Activated B cell treated with CpG ODN at 0.5 μM for 24 hours (primary cell): Measurements from ENCODE around the gene PRRT1B. TPM values are rescaled to one million over a fixed set of nuclear protein-coding genes. Genes with fewer than 3 reads are reported as not detected.

Source experiments
- ATAC-seq: fragments of 200-7000 bp; cut with Tn5 transposase; one replicate; pipeline ENCODE4 v1.10.0; 2021; ENCODE audit warnings: low read depth, mild to moderate bottlenecking, moderate library complexity
- CTCF ChIA-PET: fragments of 350-600 bp; sonication (Branson Sonifier 250); formaldehyde crosslinking; loops from one replicate; lab custom pipeline; 2021; ENCODE audit warnings: antibody characterized with exemption; lab: Charles Lee
- POLR2A ChIA-PET: fragments of 350-600 bp; sonication (Branson Sonifier 250); formaldehyde crosslinking; loops from one replicate; lab custom pipeline; 2021; ENCODE audit warnings: antibody characterized with exemption; lab: Charles Lee
- DNase-seq: peaks from one replicate; pipeline ENCODE4 v3.0.0; 2022
- H3K27ac Mint-ChIP-seq: one replicate; pipeline ENCODE4 v1.8.0; 2020; ENCODE audit warnings: mixed read lengths
- H3K27me3 Mint-ChIP-seq: one replicate; pipeline ENCODE4 v1.8.0; 2021; ENCODE audit warnings: mixed read lengths
- H3K36me3 Mint-ChIP-seq: one replicate; pipeline ENCODE4 v1.8.0; 2021; ENCODE audit warnings: low read depth, mixed read lengths
- H3K4me1 Mint-ChIP-seq: one replicate; pipeline ENCODE4 v1.8.0; 2021; ENCODE audit warnings: mixed read lengths
- H3K4me3 Mint-ChIP-seq: one replicate; pipeline ENCODE4 v1.8.0; 2020; ENCODE audit warnings: mild to moderate bottlenecking, mixed read lengths
- H3K9me3 Mint-ChIP-seq: one replicate; pipeline ENCODE4 v1.8.0; 2020; ENCODE audit warnings: mixed read lengths
- CTCF ChIP-seq: fragments of 200-600 bp; IDR thresholded peaks from one replicate; pipeline ENCODE4 v1.8.0; 2022; ENCODE audit warnings: antibody characterized with exemption, mild to moderate bottlenecking
- intact Hi-C: fragments of 100-400 bp; cut with micrococcal nuclease; formaldehyde crosslinking; loops from one replicate; pipeline ENCODE4 v1.15.1; 2024
- total RNA-seq: library from RNA; stranded (reverse); gene quantifications from 2 replicates; pipeline ENCODE4 v1.2.3, GENCODE V29; 2022

The PRRT1B gene
- total RNA-seq, 1 donor from 2014 or later: not detected

DNA sequence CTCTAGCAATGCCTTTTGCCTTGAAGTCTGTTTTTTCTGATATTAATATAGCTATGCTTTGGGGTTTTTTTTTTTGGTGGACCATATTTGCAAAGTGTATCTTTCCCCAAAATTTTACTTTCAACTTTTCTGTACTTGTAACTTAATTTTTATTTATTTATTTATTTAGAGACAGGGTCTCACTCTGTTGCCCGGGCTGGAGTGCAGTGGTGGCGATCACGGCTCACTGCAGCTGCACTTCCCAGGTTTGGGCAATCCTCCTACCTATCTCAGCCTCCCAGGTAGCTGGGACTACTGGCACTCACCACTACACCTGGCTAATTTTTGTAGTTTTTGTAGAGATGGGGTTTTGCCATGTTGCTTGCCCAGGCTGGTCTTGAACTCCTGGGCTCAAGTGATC, 20.8 kb downstream of the PRRT1B start:
- intact Hi-C loops: loop anchor here (5.0 kb wide), 1 partner anchor 1201 kb away; no protein-coding TSS in a partner anchor
- no peak for ATAC-seq
- DNase-seq: no peak
- POLR2A ChIA-PET: interaction anchor here (0.7 kb wide), 2 partner anchors 63 to 97 kb away, joined by 4 to 13 read pairs; no protein-coding TSS in a partner anchor
- no peaks in the 10 kb centered on the region for H3K4me1 Mint-ChIP-seq
- H3K9me3 Mint-ChIP-seq: no peaks in the 10 kb centered on the region
- no peak overlapping the region for H3K27ac Mint-ChIP-seq
- CTCF ChIA-PET: no interaction called here
- no peak overlapping the region for H3K4me3 Mint-ChIP-seq
- H3K27me3 Mint-ChIP-seq: no peaks in the 10 kb centered on the region
- peaks cover 34% of the 10 kb centered on the region for H3K36me3 Mint-ChIP-seq
- TF ChIP-seq CTCF: no peak

- POLR2A ChIA-PET: no interaction called here
- Mint-ChIP-seq H3K27ac (peak overlapping the region; percentile 33), H3K9me3 (no peaks in the 10 kb centered on the region), H3K4me3 (no peak overlapping the region), H3K4me1 (no peaks in the 10 kb centered on the region), H3K36me3 (peaks cover 45% of the 10 kb centered on the region), H3K27me3 (no peaks in the 10 kb centered on the region)
- DNase-seq: no peak
- TF ChIP-seq CTCF: no peak
- intact Hi-C loops: loop anchor here (5.0 kb wide), 1 partner anchor 1199 kb away; no protein-coding TSS in a partner anchor
- no peak for ATAC-seq
- CTCF ChIA-PET: no interaction called here
These were observed 22.6 kb downstream of the PRRT1B start for GRCh38 chr9:131567910-131568309.

DNA sequence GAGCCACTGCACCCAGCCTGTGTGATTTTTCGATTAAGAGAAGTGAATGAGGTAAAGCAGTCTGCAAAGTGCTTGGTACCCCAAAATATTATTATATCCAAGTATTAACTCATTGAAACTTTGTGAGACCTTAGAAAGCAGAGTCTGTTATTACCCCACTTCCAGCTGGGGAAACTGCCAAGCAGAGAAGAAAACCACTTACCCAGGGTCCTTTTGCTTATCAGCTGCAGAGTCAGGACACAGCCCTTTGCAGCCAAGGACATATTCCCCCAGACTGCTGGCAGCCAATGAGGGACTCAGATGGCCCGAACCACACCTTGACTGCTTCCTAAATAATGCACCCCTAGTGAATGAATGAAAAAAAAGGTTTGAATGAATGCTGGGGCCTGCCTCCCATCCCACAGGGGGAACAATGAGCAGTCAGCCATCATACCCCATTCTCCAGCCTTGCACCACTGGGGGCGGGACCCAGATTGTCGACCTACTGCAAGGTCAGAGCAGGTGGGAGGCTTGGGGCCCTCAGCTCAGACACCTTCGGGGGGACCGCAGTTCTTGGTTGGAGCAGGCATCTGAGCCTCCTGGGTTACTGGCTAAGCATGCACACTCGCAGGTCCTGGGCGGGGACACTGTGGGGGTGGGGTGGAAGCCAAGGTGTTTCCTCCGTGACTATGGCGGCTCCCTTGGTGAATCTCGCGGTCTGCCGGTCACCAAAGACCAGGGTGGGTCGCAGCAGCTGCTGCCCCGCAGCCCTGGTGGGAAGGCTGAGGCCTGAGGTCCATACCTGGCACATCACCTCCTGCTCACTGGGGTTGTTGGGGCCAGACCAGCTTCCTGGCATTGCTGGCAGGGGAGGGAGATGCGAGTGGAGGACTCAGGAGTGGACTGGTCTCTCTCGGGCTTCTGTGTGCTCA, 29.7 kb downstream of the PRRT1B start:
- Mint-ChIP-seq H3K27ac (no peak overlapping the region), H3K27me3 (no peaks in the 10 kb centered on the region), H3K4me1 (peaks cover 23% of the 10 kb centered on the region), H3K36me3 (peaks cover 77% of the 10 kb centered on the region), H3K4me3 (no peak overlapping the region), H3K9me3 (no peaks in the 10 kb centered on the region)
- TF ChIP-seq CTCF: no peak
- DNase-seq (no peak), ATAC-seq (no peak)
- CTCF ChIA-PET: no interaction called here
- intact Hi-C loops: loop anchor here (5.0 kb wide), 1 partner anchor 43 kb away; the partner anchor contains the start of gene UCK1
- POLR2A ChIA-PET: interaction anchor here (0.7 kb wide), 1 partner anchor 61 kb away, joined by 4 read pairs; no protein-coding TSS in a partner anchor

GRCh38 chr9:131575946-131576853, 30.9 kb downstream of the PRRT1B start:
- no peaks in the 10 kb centered on the region for H3K9me3 Mint-ChIP-seq
- no peak overlapping the region for H3K4me3 Mint-ChIP-seq
- intact Hi-C loops: loop anchor here (5.0 kb wide), 1 partner anchor 44 kb away; the partner anchor contains the start of gene UCK1
- no peak overlapping the region for H3K27ac Mint-ChIP-seq
- ATAC-seq (no peak), DNase-seq (no peak)
- TF ChIP-seq CTCF: no peak
- POLR2A ChIA-PET: no interaction called here
- H3K4me1 Mint-ChIP-seq: peaks cover 25% of the 10 kb centered on the region
- H3K27me3 Mint-ChIP-seq: no peaks in the 10 kb centered on the region
- CTCF ChIA-PET: no interaction called here
- peaks cover 81% of the 10 kb centered on the region for H3K36me3 Mint-ChIP-seq
